Testis (tissue), 3 donors: ENCODE results near the gene ITIH5. TPM values are rescaled to one million over a fixed set of nuclear protein-coding genes. Genes with fewer than 3 reads are reported as not detected.

Experiments used
- DNase-seq: peaks from one replicate; pipeline ENCODE4 v3.0.0-alpha.2; 2019
- H3K27ac ChIP-seq, 2 donors: fragments of 200-600 bp; sonication (generic); one replicate each; pipeline ENCODE4 v1.5.1; 2019
- H3K27me3 ChIP-seq: fragments of 200-600 bp; sonication (generic); one replicate; pipeline ENCODE4 v1.5.1; 2019
- H3K36me3 ChIP-seq: fragments of 200-600 bp; sonication (generic); one replicate; pipeline ENCODE4 v1.5.1; 2017; ENCODE audit warnings: low read depth; ENCODE audit errors: missing control alignments
- H3K4me1 ChIP-seq: fragments of 200-600 bp; sonication (generic); one replicate; pipeline ENCODE4 v1.5.1; 2019
- H3K4me3 ChIP-seq, 2 donors: fragments of 200-600 bp; sonication (generic); one replicate each; pipeline ENCODE4 v1.5.1; 2017 to 2019
- H3K9me3 ChIP-seq: fragments of 200-600 bp; sonication (generic); one replicate; pipeline ENCODE4 v1.5.1; 2017
- CTCF ChIP-seq, 3 experiments: fragments of 450-650 bp in 2 of 3; fragments of 200-600 bp in 1 of 3; sonication (generic) in 1 of 3; IDR thresholded peaks; one replicate each; pipeline ENCODE4 v1.5.1; 2016 to 2019; ENCODE audit warnings: antibody characterized with exemption in 3 of 3, mild to moderate bottlenecking in 2 of 3, moderate library complexity in 1 of 3
- POLR2A ChIP-seq: fragments of 450-650 bp; IDR thresholded peaks from one replicate; pipeline ENCODE4 v1.6.1; 2017; ENCODE audit warnings: antibody characterized with exemption, mild to moderate bottlenecking, moderate library complexity
- WGBS, 2 donors: methylation state at CpG; one replicate each; pipeline ENCODE4 v1.1.5; 2018; 5-methylcytosine and 5-hydroxymethylcytosine counted together
- intact Hi-C: fragments of 100-400 bp; cut with DNase I; formaldehyde crosslinking; loops from one replicate; pipeline ENCODE4 v1.15.1; 2023; ENCODE audit warnings: low total_unique reads
- polyA plus RNA-seq: library from polyadenylated mRNA; stranded (reverse); fragments of 350-450 nt; fragmentation: Illumina TruSeq; extraction: RNeasy Lipid Tissue Mini Kit (QIAGEN cat#74804); gene quantifications from one replicate; pipeline ENCODE4 v1.2.3, GENCODE V29; 2014; ENCODE audit warnings: low read depth, low replicate concordance; ENCODE audit not compliant: insufficient read depth
- total RNA-seq, 2 donors: library from RNA; depleted of rRNA; stranded (reverse); fragments of >200 nt; gene quantifications; one replicate each; pipeline ENCODE4 v1.2.3, GENCODE V29; 2016

Gene ITIH5
- total and polyA plus RNA-seq, 3 donors from 2014 or later, result 28.0 to 38.1 (median 28.0) TPM

GRCh38 chr10:7547206-7547605 lies 119.6 kb downstream of the ITIH5 start:
- Histone ChIP-seq H3K36me3 (no peaks in the 10 kb centered on the region), H3K27me3 (no peaks in the 10 kb centered on the region), H3K4me1 (no peaks in the 10 kb centered on the region), H3K4me3 (no peak overlapping the region), H3K27ac (peak overlapping the region in 1 of 2 donors; percentile 41), H3K9me3 (no peaks in the 10 kb centered on the region)
- intact Hi-C loops, result no loop called here
- TF ChIP-seq POLR2A (no peak), CTCF (IDR thresholded peaks at IDR 0.05) (no peak)
- DNase-seq, result no peak
- 89 to 92% methylated on average over 7 of the region's 7 CpGs for WGBS, 2 donors

- intact Hi-C loops, result no loop called here
- H3K9me3 ChIP-seq, result no peaks in the 10 kb centered on the region
- no peak for TF ChIP-seq CTCF (IDR thresholded peaks at IDR 0.05)
- TF ChIP-seq POLR2A, result no peak
- H3K36me3 ChIP-seq, result no peaks in the 10 kb centered on the region
- no peaks in the 10 kb centered on the region for H3K27me3 ChIP-seq
- H3K27ac ChIP-seq, result no peak overlapping the region
- H3K4me3 ChIP-seq, result no peak overlapping the region
- DNase-seq, result no peak
- H3K4me1 ChIP-seq, result no peaks in the 10 kb centered on the region
- 85 to 87% methylated on average over 10 of the region's 10 CpGs for WGBS, 2 donors
These were observed 120.3 kb downstream of the ITIH5 start for GRCh38 chr10:7546385-7546967.

DNA sequence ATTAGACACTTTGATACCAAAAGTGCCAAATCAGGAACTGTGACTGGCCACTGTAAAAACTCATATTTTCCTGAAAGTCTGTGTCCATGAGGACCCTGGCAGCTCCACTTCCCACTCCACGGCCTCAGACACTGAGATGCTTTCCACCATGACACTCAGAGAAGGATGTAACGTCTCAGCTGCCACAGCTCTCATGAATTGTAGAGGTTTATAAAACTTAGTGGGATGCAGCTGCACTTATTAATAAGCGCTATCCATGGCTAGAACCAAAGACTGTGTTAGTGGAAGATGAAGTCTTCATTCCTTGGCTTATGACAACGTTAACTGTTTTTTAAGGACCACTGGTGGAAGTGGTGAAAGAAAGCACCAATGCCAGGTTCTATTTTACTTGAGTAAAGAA lies 121.0 kb downstream of the ITIH5 start:
- no peaks in the 10 kb centered on the region for H3K36me3 ChIP-seq
- TF ChIP-seq POLR2A (no peak), CTCF (IDR thresholded peaks at IDR 0.05) (no peak)
- DNase-seq, result no peak
- H3K9me3 ChIP-seq, result no peaks in the 10 kb centered on the region
- no peaks in the 10 kb centered on the region for H3K27me3 ChIP-seq
- H3K4me1 ChIP-seq, result no peaks in the 10 kb centered on the region
- H3K4me3 ChIP-seq, result no peak overlapping the region
- 66% methylated on average over 4 of the region's 4 CpGs for WGBS, 2 donors
- no peak overlapping the region for H3K27ac ChIP-seq
- intact Hi-C loops, result no loop called here

DNA sequence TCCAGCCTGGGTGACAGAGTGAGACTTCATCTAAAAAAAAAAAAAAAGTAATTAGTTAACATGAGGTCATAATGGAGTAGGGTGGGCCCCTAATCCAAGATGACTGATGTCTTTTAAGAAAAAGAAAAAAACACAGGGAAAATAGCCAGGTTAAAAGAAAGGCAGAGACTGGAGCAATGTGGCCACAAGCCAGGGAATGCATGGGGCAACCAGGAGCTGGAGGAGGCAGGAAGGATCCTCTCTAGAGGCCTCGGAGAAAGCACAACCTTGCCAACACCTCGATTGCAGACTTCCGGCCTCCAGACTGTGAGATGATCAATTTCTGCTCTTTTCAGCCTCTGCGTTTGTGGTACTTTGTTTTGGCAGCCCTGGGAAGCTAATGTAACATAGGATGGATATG lies 121.5 kb downstream of the ITIH5 start:
- intact Hi-C loops, result no loop called here
- Histone ChIP-seq H3K9me3 (no peaks in the 10 kb centered on the region), H3K36me3 (no peaks in the 10 kb centered on the region), H3K27ac (no peak overlapping the region), H3K27me3 (no peaks in the 10 kb centered on the region), H3K4me3 (no peak overlapping the region), H3K4me1 (no peaks in the 10 kb centered on the region)
- 59 to 70% methylated on average over 4 of the region's 4 CpGs for WGBS, 2 donors
- TF ChIP-seq POLR2A, result no peak
- no peak for TF ChIP-seq CTCF (IDR thresholded peaks at IDR 0.05)
- no peak for DNase-seq

DNA sequence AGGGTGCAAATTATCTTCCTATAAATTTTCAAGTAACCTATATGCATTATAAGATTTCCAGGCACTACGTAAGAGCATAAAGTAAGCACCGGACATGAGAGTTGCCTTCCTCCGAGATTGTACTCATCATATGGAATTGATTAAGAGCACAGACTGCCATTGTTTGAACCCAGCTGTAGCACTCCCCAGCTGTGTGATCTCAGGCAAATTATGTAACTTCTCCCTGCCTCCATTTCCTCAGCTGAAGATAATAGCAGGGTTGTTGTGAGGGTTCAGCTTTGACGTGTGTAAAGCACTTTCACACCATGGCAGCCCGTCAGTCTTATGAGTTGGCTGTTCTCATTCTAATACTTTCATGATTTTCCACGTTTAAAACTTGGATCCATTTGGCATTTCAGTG lies 122.6 kb downstream of the ITIH5 start:
- DNase-seq, result no peak
- 77 to 83% methylated on average over 6 of the region's 6 CpGs for WGBS, 2 donors
- H3K36me3 ChIP-seq, result no peaks in the 10 kb centered on the region
- H3K9me3 ChIP-seq, result no peaks in the 10 kb centered on the region
- intact Hi-C loops, result no loop called here
- H3K27ac ChIP-seq, result no peak overlapping the region
- no peaks in the 10 kb centered on the region for H3K4me1 ChIP-seq
- H3K27me3 ChIP-seq, result no peaks in the 10 kb centered on the region
- H3K4me3 ChIP-seq, result no peak overlapping the region
- TF ChIP-seq POLR2A (no peak), CTCF (IDR thresholded peaks at IDR 0.05) (no peak)
